Bronchial epithelial cell (primary cell): ENCODE data around the gene NR1H4. TPM values are rescaled to one million over a fixed set of nuclear protein-coding genes. Genes with fewer than 3 reads are reported as not detected.

Experiments
- DNase-seq: peaks from one replicate; pipeline ENCODE4 v3.0.0-alpha.2; 2010; ENCODE audit warnings: low read depth
- FAIRE-seq: peaks from 2 replicates; lab custom pipeline; 2011; peaks lifted over from hg19 to GRCh38; lab: Jason Lieb, UNC
- H3K27me3 ChIP-seq: 2 replicates; pipeline ENCODE4 v1.5.1; 2011; ENCODE audit warnings: low read length; ENCODE audit not compliant: control insufficient read depth, insufficient read depth
- H3K36me3 ChIP-seq: 2 replicates; pipeline ENCODE4 v1.5.1; 2011; ENCODE audit warnings: low read length; ENCODE audit not compliant: control insufficient read depth, insufficient read depth
- H3K4me3 ChIP-seq: 2 replicates; pipeline ENCODE4 v1.5.1; 2011; ENCODE audit warnings: mild to moderate bottlenecking, low read depth, low read length, control low read depth
- total RNA-seq: library from RNA; depleted of rRNA; stranded (reverse); fragments of >200 nt; gene quantifications from 2 replicates; pipeline ENCODE4 v1.2.1, GENCODE V29; 2014
- TF ChIP-seq, protein P1 (sequence below): IDR thresholded peaks from 2 replicates; pipeline ENCODE4 v1.5.1; 2011; ENCODE audit warnings: mild to moderate bottlenecking, moderate library complexity, low read length, control low read depth, inconsistent platforms; ENCODE audit not compliant: insufficient read depth, severe bottlenecking

NR1H4 gene
- total RNA-seq, 1 donor from 2014 or later: not detected

DNA sequence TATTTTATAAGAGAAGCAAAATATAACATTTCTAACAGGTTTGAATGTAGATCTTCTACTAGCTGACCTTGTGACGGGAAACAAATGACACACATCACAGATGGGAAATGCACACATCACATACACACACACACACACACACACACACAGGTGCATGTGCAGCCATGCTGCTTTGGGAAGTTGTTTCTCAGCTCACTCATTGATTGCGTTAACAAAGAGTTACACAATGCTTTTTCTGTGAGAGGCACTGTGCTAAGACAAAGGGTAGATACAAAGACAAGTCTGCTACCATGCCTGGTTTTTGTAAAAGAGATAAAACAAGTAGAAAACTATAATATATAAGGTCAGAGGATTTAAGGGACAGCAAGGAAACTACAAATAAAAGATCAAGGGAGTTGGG lies 1.3 kb upstream of the NR1H4 start:
- no peaks in the 10 kb centered on the region for H3K27me3 ChIP-seq
- H3K36me3 ChIP-seq: no peaks in the 10 kb centered on the region
- TF ChIP-seq, protein P1, sequence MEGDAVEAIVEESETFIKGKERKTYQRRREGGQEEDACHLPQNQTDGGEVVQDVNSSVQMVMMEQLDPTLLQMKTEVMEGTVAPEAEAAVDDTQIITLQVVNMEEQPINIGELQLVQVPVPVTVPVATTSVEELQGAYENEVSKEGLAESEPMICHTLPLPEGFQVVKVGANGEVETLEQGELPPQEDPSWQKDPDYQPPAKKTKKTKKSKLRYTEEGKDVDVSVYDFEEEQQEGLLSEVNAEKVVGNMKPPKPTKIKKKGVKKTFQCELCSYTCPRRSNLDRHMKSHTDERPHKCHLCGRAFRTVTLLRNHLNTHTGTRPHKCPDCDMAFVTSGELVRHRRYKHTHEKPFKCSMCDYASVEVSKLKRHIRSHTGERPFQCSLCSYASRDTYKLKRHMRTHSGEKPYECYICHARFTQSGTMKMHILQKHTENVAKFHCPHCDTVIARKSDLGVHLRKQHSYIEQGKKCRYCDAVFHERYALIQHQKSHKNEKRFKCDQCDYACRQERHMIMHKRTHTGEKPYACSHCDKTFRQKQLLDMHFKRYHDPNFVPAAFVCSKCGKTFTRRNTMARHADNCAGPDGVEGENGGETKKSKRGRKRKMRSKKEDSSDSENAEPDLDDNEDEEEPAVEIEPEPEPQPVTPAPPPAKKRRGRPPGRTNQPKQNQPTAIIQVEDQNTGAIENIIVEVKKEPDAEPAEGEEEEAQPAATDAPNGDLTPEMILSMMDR: no peak
- no peak overlapping the region for H3K4me3 ChIP-seq
- DNase-seq (no peak), FAIRE-seq (no peak)

DNA sequence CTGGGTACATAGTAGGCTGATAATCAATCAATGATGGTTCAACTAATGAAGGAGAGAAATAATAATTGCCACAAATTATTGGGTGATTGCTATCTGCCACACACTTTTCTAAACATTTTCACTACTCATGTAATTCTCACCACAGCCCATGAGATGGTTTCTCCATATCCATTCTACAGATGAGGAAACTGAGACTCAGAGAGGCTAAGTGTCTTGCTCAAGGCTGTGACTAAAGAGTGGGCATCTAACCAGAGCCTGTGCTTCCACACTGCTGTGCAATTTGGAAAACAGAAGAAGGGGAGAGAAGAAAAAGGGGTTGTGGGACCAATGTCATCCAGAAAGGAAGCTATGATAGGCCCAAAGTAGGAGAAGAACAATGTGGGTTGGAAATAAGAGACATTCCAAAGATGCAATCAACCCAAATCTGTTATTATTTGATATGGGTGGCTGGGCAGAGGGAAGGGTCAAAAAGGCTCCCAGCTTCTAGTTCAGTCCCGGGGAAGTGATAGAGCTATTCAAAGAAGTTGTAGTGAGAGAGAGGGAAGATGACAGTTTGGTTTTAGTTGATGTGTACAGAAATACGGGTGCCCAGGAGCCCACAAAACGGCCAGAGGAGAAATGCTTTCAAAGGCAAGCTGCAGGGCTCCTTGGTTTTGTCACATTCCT lies 483 bp upstream of the NR1H4 start:
- FAIRE-seq: no peak
- TF ChIP-seq, protein P1: no peak
- H3K4me3 ChIP-seq: no peak overlapping the region
- H3K27me3 ChIP-seq: no peaks in the 10 kb centered on the region
- no peak for DNase-seq
- no peaks in the 10 kb centered on the region for H3K36me3 ChIP-seq

DNA sequence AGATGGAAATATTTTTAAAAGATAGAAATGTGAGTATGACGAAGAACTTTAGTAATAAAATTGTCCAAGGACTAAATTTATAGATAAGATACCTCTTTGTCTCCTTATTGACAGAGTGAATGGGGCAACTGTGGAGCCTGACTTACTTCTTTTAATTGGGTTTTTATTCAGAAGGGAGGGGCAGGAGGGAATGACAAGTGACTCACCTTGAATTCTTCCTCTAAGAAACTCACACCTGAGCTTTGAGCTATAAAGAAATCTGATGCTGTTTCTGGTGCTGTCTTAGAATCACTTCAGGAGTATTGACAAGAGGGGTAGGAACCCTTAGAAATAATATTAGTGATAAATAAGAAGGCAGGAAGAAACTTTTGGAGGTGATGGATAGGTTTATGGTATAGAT lies 951 bp downstream of the NR1H4 start:
- Histone ChIP-seq H3K4me3 (no peak overlapping the region), H3K36me3 (no peaks in the 10 kb centered on the region), H3K27me3 (no peaks in the 10 kb centered on the region)
- no peak for DNase-seq
- no peak for FAIRE-seq
- TF ChIP-seq, protein P1: no peak

DNA sequence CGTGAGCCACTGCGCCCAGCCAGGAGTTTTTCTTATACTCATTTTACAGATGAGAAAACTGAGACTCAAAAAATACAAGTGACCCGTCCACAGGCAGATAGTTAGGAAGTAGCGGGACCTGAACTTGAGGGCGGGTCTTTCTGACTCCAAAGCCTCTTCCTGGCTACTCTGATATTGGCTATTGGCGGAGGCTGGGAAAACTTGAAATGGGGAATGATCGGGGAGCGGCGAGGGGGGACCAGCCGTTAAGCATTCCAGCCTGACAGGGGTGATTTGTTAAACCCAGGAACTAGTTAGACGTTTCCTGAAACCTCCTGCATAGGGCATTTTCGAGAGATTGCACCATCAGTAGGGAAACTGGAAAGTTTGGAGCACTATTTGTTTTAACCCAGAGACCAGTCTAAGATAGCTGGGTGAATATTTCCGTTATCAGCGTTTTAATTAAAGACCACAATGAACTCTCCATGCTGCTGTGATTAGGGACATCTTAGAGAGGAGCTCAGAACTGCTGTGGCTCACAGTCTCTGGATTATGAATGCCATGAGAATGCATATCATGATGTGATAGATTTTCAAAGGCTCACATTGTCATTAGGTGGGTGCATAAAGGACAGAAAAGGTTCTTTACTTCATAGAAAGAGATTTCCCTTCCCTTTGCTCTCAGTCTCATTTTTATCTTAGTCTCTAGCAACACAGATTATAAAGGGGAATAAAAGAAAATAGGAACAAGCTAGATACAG lies 2.5 kb downstream of the NR1H4 start:
- Histone ChIP-seq H3K27me3 (no peaks in the 10 kb centered on the region), H3K36me3 (no peaks in the 10 kb centered on the region), H3K4me3 (no peak overlapping the region)
- peak; percentile 60 for FAIRE-seq
- TF ChIP-seq, protein P1: no peak
- DNase-seq: no peak

DNA sequence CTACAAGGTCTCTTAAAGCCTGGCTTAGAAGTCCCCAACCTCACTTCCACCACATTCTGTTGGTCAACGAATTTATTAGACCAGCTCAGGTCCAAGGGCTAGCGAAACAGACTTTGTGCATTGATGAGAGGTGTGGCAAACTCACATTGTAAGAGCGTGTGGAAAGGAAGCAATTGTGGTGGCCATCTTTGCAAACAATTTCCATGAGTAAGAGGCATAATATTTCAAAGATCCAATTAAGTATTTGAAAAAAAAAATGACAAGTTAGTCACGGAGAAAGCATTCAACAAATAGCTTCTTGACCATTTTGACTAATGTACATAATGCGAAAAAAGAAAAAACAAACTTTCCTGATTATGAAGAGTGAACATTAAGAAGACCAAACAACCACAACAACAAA lies 7.4 kb downstream of the NR1H4 start:
- DNase-seq (no peak), FAIRE-seq (no peak)
- H3K27me3 ChIP-seq: no peaks in the 10 kb centered on the region
- H3K4me3 ChIP-seq: no peak overlapping the region
- TF ChIP-seq, protein P1: no peak
- H3K36me3 ChIP-seq: no peaks in the 10 kb centered on the region
